HG02759 (cell line): Measurements from ENCODE around the gene ANO9.

Source experiments
- ATAC-seq: cut with Tn5 transposase; IDR thresholded peaks from one replicate; pipeline ENCODE4 v1.9.1; 2021; ENCODE audit warnings: mild to moderate bottlenecking, moderate library complexity; ENCODE audit not compliant: unreplicated experiment

The ANO9 gene

DNA sequence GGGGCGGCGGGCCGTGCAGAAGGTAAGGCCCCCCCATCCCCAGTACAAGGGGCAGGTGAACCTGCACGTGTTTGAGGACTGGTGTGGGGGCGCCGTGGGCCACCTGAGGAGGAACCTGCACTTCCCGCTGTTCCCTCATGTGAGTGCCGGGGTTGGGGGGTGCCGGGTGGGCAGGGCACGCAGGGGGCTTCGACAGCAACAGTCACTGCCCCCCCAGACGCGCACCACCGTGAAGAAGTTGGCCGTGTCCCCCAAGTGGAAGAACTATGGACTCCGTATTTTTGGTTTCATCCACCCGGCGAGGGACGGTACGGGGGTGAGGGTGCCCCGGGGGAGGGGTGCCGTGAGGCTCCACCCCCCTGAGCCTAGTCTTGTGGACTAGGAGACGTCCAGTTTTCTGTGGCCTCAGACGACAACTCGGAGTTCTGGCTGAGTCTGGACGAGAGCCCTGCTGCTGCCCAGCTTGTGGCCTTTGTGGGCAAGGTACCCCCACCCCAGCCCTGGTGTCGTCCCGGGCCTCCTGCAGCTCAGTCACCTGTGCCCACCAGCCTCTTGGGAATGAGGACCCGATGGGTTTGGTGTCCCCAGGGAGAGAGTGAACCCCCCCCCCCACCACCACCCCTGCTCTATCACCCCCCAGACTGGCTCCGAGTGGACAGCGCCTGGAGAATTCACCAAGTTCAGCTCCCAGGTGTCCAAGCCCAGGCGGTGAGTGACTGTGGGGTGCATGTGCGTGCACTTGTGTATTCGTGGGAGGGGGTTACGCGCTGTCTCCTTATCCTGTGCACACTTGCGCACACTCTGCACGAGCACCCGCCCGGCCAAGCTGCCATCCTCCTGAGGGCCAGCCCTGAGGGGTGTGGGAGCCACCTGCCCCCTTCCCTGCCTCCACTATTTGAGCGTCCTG, 68.7 kb downstream of the ANO9 start:
- ATAC-seq, result no peak

DNA sequence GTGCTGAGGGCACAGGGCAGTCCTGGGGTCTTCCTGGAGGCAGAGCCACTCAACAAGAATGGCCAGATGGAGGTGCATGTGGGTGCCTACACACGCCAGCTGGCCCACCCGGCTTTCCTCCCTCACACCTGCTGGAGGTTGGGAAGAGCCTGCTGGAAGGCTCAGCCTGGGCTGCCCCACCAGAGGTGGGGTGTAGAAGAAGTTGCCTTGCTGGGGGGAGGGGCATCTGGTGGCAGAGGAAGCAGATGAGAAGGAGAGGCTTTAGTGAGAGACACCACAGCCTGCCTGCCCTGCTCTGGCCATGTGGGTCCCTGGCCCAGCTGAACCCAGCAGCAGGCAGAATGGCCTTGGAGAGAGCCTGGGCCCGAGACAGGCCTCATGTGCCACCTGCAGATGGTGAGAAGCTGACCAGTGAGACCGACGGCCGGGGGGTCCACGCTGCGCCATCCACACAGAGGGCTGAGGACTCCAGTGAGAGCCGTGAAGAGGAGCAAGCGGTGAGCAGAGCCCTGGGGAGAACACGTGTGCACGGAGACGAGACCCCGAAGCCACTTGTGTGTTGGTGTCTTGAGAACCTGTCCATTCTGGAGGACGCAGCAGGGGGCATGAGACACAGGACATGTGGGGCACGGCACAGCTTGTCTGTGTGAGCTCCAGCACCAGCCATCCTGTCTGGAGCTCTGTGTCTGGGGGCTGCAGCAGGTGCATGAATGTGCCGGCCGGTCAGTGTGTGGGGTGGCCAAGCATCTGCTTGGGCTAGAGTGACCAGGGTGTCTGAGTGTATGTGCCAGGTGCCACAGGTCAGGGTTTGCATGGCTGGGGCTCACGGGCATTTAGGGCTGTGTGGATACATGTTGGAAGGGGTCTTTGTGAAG, 69.9 kb downstream of the ANO9 start:
- ATAC-seq, result no peak

DNA sequence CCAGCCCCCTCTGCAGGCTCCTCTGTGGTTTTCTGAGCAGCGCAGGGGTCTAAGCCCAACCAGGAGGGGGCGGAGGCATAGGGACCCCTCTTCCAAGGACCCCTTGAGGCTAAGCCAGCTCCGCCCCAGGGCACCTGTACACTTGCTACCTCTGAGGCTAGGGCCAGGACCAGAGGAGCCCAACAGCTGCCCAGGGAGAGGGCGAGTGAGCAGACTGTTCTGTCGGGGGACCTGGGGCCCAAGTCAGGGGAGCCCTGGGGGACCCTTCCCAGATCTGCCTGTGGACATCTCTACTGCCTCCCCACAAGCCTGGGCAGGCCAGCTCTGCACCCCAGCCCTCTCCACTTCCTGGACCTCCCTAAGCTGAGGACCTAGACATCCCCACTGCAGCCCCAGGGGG, 70.8 kb downstream of the ANO9 start:
- ATAC-seq, result no peak

DNA sequence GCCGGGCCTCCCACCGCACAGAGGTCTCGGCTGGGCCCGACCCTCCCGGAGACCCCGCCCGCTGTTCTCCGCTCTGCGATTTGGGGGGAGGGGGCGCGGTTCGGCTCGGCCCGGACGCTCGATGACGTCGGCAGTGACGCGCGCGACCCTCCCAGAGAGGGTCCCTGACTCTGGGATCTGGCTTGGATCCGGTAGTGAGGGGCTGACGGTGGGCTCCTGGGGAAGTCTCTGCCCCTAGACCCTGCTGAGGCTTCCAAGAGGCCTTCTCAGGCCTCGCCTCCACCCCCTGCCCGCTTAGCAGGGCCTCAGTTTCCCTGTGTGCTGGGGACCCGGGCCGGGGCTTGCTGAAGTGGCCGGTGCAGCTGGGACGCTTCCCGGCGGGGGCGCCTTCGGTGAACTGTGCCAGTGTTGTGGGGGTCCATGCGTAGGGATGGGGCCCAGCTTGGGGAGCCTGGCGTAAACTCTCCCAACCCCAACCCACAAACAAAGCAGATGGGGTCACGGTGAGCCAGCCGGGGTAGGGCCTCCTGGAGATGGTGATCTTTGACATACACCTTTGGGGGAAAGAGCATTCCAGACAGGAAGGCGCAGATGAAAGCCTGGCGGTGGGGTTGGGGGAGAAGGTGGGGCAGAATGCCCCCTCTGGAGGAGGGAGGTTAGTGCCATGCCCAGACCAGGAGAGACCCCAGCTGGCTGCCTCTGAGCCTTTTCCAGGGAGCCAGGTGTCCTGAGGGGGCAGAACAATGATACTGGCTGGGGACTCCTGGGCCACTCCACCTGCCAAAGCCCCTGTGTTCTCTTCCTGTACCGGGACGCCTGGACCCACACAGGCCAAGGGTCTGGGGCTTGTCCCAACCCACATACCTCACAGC, 71.5 kb downstream of the ANO9 start:
- no peak for ATAC-seq

DNA sequence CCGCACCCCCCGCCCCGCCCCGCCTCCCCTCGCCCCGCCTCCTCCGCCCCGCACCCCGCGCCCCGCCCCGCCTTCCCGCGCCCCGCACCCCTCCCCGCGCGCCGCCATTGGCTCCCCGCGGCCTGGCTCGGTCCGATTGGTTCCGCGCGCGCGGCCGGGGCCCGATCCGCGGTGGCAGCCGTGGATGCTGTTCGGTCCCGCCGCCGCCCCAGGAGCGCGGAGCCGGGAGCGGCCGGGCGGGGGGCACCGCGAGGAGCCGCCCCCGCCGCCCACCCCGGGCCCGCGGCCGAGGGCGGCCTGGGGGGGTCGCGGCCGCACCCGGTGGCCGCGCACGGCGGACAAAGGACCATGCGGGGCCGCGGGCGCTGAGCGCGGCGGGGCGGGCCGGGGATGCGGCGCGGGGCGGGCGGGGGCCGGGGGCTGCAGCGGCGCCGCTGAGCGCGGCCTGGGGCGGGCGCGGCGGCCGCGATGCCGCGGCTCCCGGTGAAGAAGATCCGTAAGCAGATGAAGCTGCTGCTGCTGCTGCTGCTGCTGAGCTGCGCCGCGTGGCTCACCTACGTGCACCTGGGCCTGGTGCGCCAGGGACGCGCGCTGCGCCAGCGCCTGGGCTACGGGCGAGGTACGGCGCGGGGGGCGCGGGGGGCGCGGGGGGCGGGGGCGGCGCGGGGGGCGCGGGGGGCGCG, 72.3 kb downstream of the ANO9 start, which contains the start of gene B4GALNT4:
TSS of gene B4GALNT4 (plus strand) at position 164 of the 683 bp plus-strand sequence. CDS start at position 469, 305 bp downstream.
- no peak for ATAC-seq

DNA sequence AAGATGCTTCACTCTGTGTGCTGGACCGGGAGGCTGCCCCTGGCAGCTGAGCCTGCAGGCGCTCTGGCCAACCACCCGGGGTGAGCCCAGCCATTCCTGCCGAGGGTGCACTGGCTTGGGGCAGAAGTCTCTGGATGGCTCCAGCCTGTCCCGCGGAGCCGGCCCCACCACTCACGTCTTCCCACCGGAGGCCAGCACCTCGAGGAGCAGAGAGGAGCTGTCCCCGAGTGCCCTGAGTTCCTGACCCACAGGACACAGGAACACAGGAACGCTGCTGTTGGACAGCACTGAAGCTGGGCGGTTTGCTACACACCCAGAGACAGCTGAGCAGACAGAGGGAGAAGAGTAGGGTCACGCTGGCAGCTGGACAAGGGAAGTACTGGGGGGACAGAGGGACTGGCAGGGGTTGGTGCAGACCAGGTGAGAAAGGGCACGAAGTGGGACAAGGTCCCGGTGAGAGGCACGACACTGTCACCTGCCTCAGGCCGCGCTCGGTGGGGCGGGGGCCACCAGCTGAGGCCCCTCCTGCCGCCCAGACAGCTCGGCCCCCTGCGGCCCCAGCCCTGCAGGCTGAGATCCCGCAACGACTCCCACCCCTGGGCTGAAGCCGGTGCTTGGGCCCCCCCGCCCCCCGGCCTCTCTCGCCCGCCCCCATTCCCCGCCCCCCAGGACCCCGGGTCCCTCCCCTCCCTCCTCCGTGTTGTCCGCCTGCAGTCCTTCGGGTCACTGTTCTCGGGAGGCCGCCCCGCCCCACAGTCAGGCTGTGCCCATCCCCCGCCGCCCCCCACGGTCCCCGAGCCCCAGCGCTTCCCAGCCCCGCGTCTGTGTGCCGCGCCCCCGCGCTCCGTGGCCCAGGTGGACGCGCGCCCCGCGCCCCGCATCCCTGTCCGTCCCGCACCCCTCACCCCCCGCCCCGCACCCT, 73.1 kb downstream of the ANO9 start:
- ATAC-seq, result no peak

DNA sequence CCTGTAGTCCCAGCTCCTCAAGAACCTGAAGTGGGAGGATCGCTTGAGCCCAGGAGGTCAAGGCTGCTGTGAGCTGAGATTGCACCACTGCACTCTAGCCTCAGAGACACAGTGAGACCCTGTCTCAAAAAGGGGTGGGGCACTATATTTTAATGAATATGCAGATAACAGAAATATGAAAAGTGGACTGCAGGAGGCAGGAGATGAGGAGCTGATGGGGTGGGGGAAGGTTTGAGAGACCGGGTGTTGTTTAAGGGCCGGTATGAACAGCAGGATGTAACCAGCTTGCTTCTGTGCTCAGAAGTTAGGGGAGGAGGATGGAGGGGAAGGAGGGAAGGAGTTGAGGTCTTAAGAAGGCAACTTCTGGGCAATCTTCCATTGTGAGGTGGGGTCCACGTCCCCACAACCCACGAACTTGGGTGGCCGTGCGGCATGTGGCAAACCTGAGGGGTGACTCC, 73.8 kb downstream of the ANO9 start:
- ATAC-seq, result no peak
